ENCODE results near the gene CDH13. TPM values are rescaled to one million over a fixed set of nuclear protein-coding genes. Genes with fewer than 3 reads are reported as not detected.

CDH13 gene
- total RNA-seq, 1 donor from 2014 or later, result 46.4 TPM

- H3K9me3 Mint-ChIP-seq, result no peaks in the 10 kb centered on the region
- no peak overlapping the region for H3K4me3 Mint-ChIP-seq
- H3K27me3 Mint-ChIP-seq, result no peaks in the 10 kb centered on the region
- H3K27ac Mint-ChIP-seq, result no peak overlapping the region
- no peak for TF ChIP-seq CTCF (conservative IDR thresholded peaks at IDR 0.05)
- DNase-seq (ENCODE audit: extremely low spot score, unreplicated experiment), result no peak
- no peaks in the 10 kb centered on the region for H3K36me3 Mint-ChIP-seq
- H3K4me1 Mint-ChIP-seq (ENCODE audit: unreplicated experiment), result no peaks in the 10 kb centered on the region
These were observed 366.6 kb downstream of the CDH13 start for GRCh38 chr16:82993415-82993814.

- no peak overlapping the region for H3K4me3 Mint-ChIP-seq
- H3K36me3 Mint-ChIP-seq, result no peaks in the 10 kb centered on the region
- H3K27ac Mint-ChIP-seq, result no peak overlapping the region
- no peaks in the 10 kb centered on the region for H3K4me1 Mint-ChIP-seq (ENCODE audit: unreplicated experiment)
- no peak for TF ChIP-seq CTCF (conservative IDR thresholded peaks at IDR 0.05)
- no peaks in the 10 kb centered on the region for H3K9me3 Mint-ChIP-seq
- peaks cover 1% of the 10 kb centered on the region for H3K27me3 Mint-ChIP-seq
- no peak for DNase-seq (ENCODE audit: extremely low spot score, unreplicated experiment)
These were observed 367.2 kb downstream of the CDH13 start for GRCh38 chr16:82993926-82994325.

GRCh38 chr16:82995286-82995923 lies 368.6 kb downstream of the CDH13 start:
- Mint-ChIP-seq H3K27ac (no peak overlapping the region), H3K4me1 (ENCODE audit: unreplicated experiment) (no peaks in the 10 kb centered on the region), H3K36me3 (no peaks in the 10 kb centered on the region)

DNA sequence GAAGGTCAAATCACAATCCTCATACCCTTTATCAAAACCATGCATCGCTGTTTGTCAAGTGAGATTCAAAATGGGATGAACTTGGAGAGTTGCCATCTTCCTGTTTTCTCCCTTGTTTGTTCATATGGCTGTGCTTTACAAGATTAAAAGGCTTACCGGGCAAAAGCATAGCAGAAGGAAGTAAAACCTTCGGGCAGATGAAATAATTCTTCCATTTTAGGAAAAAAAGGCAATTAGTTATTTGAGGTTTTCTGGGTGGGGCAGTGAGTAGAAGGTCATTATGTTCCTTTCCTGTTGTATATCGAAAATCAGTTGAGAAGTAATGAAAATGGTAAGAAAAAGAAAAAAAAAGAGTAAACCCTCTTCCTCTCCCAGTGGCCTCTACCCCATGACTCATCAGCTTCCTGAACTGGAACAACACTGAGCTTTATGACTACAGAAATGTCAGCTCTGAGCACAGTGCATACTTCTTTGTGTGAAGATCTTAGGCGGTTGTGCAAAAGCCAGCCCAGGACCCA lies 369.2 kb downstream of the CDH13 start:
- no peaks in the 10 kb centered on the region for H3K9me3 Mint-ChIP-seq
- no peak for TF ChIP-seq CTCF (conservative IDR thresholded peaks at IDR 0.05)
- no peak overlapping the region for H3K4me3 Mint-ChIP-seq
- no peak for DNase-seq (ENCODE audit: extremely low spot score, unreplicated experiment)
- H3K27me3 Mint-ChIP-seq, result peaks cover 3% of the 10 kb centered on the region
- H3K4me1 Mint-ChIP-seq (ENCODE audit: unreplicated experiment), result no peaks in the 10 kb centered on the region
- H3K36me3 Mint-ChIP-seq, result no peaks in the 10 kb centered on the region
- no peak overlapping the region for H3K27ac Mint-ChIP-seq

More at GRCh38 chr16:82995286-82995923, 368.6 kb downstream of the CDH13 start:
- H3K9me3 Mint-ChIP-seq, result no peaks in the 10 kb centered on the region
- H3K4me3 Mint-ChIP-seq, result no peak overlapping the region
- H3K27me3 Mint-ChIP-seq, result peaks cover 3% of the 10 kb centered on the region
- TF ChIP-seq CTCF (conservative IDR thresholded peaks at IDR 0.05), result no peak
- no peak for DNase-seq (ENCODE audit: extremely low spot score, unreplicated experiment)

DNA sequence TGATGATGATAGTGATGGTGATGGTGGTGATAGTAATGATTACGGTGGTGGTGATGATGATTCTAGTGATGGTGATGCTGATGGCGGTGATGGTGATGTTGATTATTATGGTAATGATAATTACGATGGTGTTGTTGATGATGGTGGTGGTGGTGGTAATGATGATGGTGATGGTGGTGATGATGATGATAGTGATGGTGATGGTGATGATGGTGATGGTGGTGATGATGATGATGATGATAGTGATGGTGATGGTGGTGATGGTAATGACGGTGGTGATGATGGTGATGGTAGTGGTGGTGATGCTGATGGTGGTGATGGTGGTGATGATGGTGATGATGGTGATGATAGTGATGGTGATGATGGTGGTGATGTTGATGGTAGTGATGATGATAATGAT lies 370.0 kb downstream of the CDH13 start:
- Mint-ChIP-seq H3K27me3 (peaks cover 3% of the 10 kb centered on the region), H3K4me1 (ENCODE audit: unreplicated experiment) (no peaks in the 10 kb centered on the region), H3K4me3 (no peak overlapping the region), H3K9me3 (no peaks in the 10 kb centered on the region), H3K36me3 (no peaks in the 10 kb centered on the region), H3K27ac (no peak overlapping the region)
- no peak for TF ChIP-seq CTCF (conservative IDR thresholded peaks at IDR 0.05)
- DNase-seq (ENCODE audit: extremely low spot score, unreplicated experiment), result no peak
